ENCODE data around the gene FAM3D. TPM values are rescaled to one million over a fixed set of nuclear protein-coding genes. Genes with fewer than 3 reads are reported as not detected.

FAM3D gene
- total RNA-seq, 1 donor from 2014 or later, result not detected

DNA sequence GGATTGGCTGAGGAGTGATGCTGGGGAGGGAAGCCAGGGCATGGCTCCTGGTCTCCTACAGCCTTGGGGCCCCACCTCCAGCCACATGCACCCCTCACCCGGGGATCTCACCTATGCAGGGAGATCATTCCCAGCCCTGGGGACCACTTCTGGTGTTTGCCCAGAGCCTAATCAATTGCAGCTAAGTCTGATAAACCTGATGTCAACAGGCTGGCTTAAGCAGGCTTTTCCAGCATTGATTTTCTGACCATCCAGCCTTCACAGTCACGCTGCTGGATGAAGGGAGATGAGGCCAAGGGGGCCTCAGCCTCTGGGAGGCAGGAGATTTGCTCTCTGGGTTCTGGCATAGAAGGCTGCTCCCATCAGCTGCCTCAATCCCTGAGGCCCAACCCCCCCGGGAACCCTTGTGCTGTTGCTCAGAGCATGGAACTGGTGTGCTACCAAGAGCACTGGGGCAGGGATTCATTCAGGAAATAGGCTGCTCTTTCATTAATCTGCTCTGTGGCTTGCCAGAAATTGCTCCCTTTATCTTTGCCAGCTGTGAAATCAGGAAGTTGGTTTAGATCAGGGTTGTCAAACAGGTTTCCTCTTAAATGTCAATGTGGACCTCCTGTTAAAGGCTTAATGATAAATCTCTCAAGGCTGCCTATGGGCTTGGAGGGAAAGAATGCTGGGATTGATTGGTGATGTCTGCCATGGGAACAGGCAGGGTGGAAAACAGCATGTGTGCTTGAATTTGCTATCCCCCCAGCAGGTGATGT lies 19.0 kb downstream of the FAM3D start:
- H3K27ac Mint-ChIP-seq (ENCODE audit: unreplicated experiment), result peak overlapping the region; percentile 63
- TF ChIP-seq, protein P1, sequence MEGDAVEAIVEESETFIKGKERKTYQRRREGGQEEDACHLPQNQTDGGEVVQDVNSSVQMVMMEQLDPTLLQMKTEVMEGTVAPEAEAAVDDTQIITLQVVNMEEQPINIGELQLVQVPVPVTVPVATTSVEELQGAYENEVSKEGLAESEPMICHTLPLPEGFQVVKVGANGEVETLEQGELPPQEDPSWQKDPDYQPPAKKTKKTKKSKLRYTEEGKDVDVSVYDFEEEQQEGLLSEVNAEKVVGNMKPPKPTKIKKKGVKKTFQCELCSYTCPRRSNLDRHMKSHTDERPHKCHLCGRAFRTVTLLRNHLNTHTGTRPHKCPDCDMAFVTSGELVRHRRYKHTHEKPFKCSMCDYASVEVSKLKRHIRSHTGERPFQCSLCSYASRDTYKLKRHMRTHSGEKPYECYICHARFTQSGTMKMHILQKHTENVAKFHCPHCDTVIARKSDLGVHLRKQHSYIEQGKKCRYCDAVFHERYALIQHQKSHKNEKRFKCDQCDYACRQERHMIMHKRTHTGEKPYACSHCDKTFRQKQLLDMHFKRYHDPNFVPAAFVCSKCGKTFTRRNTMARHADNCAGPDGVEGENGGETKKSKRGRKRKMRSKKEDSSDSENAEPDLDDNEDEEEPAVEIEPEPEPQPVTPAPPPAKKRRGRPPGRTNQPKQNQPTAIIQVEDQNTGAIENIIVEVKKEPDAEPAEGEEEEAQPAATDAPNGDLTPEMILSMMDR (IDR thresholded peaks at IDR 0.05; ENCODE audit: unreplicated experiment), result no peak
- no peak overlapping the region for H3K4me3 Mint-ChIP-seq (ENCODE audit: unreplicated experiment)
- H3K36me3 Mint-ChIP-seq (ENCODE audit: low read depth, unreplicated experiment), result peaks cover 12% of the 10 kb centered on the region
- H3K27me3 Mint-ChIP-seq (ENCODE audit: unreplicated experiment), result peaks cover 9% of the 10 kb centered on the region
- H3K4me1 Mint-ChIP-seq (ENCODE audit: unreplicated experiment), result peaks cover 21% of the 10 kb centered on the region
- DNase-seq (ENCODE audit: low spot score), result no peak
- peaks cover 5% of the 10 kb centered on the region for H3K9me3 Mint-ChIP-seq (ENCODE audit: unreplicated experiment)

DNA sequence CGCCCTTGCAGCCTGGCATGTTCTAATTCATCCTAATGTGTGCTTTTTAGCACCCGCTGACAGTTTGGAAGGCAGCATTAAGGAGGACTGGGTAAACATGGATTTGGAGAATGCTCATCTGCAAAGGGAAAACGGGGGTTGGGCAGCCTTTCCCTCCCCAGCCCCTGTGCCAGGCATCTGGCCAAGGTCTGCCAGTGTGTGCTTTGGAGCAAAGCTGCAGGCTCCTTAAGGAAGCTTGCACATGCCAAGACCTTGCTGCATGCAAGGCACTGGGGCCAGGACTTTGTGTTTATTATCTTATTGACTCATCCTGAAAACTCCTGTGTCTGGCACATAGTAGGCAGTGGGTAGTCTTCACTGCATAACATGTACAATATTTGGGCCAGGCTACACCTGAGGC lies 20.1 kb downstream of the FAM3D start:
- no peak overlapping the region for H3K4me3 Mint-ChIP-seq (ENCODE audit: unreplicated experiment)
- H3K9me3 Mint-ChIP-seq (ENCODE audit: unreplicated experiment), result peaks cover 5% of the 10 kb centered on the region

GRCh38 chr3:58645726-58646125 lies 20.8 kb downstream of the FAM3D start:
- TF ChIP-seq, protein P1 (IDR thresholded peaks at IDR 0.05; ENCODE audit: unreplicated experiment), result no peak
- no peak overlapping the region for H3K27ac Mint-ChIP-seq (ENCODE audit: unreplicated experiment)
- H3K27me3 Mint-ChIP-seq (ENCODE audit: unreplicated experiment), result peaks cover 9% of the 10 kb centered on the region
- H3K4me3 Mint-ChIP-seq (ENCODE audit: unreplicated experiment), result no peak overlapping the region
- DNase-seq (ENCODE audit: low spot score), result no peak
- peaks cover 12% of the 10 kb centered on the region for H3K36me3 Mint-ChIP-seq (ENCODE audit: low read depth, unreplicated experiment)
- peaks cover 5% of the 10 kb centered on the region for H3K9me3 Mint-ChIP-seq (ENCODE audit: unreplicated experiment)
- peaks cover 17% of the 10 kb centered on the region for H3K4me1 Mint-ChIP-seq (ENCODE audit: unreplicated experiment)

More for the DNA sequence above, 20.1 kb downstream of the FAM3D start:
- Mint-ChIP-seq H3K4me1 (ENCODE audit: unreplicated experiment) (peaks cover 20% of the 10 kb centered on the region), H3K36me3 (ENCODE audit: low read depth, unreplicated experiment) (peaks cover 12% of the 10 kb centered on the region), H3K27ac (ENCODE audit: unreplicated experiment) (no peak overlapping the region), H3K27me3 (ENCODE audit: unreplicated experiment) (peaks cover 9% of the 10 kb centered on the region)
- DNase-seq (ENCODE audit: low spot score), result no peak
- TF ChIP-seq, protein P1 (IDR thresholded peaks at IDR 0.05; ENCODE audit: unreplicated experiment), result no peak

- peaks cover 2% of the 10 kb centered on the region for H3K9me3 Mint-ChIP-seq (ENCODE audit: unreplicated experiment)
- H3K4me1 Mint-ChIP-seq (ENCODE audit: unreplicated experiment), result peaks cover 2% of the 10 kb centered on the region
- TF ChIP-seq, protein P1 (IDR thresholded peaks at IDR 0.05; ENCODE audit: unreplicated experiment), result no peak
- peaks cover 2% of the 10 kb centered on the region for H3K36me3 Mint-ChIP-seq (ENCODE audit: low read depth, unreplicated experiment)
- no peak for DNase-seq (ENCODE audit: low spot score)
- H3K27ac Mint-ChIP-seq (ENCODE audit: unreplicated experiment), result no peak overlapping the region
- peaks cover 2% of the 10 kb centered on the region for H3K27me3 Mint-ChIP-seq (ENCODE audit: unreplicated experiment)
- no peak overlapping the region for H3K4me3 Mint-ChIP-seq (ENCODE audit: unreplicated experiment)
Observed at GRCh38 chr3:58642846-58643245, 23.7 kb downstream of the FAM3D start.

- no peaks in the 10 kb centered on the region for H3K27me3 Mint-ChIP-seq (ENCODE audit: unreplicated experiment)
- no peaks in the 10 kb centered on the region for H3K36me3 Mint-ChIP-seq (ENCODE audit: low read depth, unreplicated experiment)
- TF ChIP-seq, protein P1 (IDR thresholded peaks at IDR 0.05; ENCODE audit: unreplicated experiment), result peak; percentile 67
- DNase-seq (ENCODE audit: low spot score), result peak; percentile 85
- H3K27ac Mint-ChIP-seq (ENCODE audit: unreplicated experiment), result no peak overlapping the region
- H3K4me1 Mint-ChIP-seq (ENCODE audit: unreplicated experiment), result no peaks in the 10 kb centered on the region
- H3K9me3 Mint-ChIP-seq (ENCODE audit: unreplicated experiment), result no peaks in the 10 kb centered on the region
- H3K4me3 Mint-ChIP-seq (ENCODE audit: unreplicated experiment), result no peak overlapping the region
Observed at GRCh38 chr3:58640700-58641372, 25.7 kb downstream of the FAM3D start.
